HEK293 (cell line): Measurements from ENCODE around the gene HS3ST4.

Source experiments
- CTCF ChIA-PET: fragments of 350-600 bp; formaldehyde crosslinking; extraction: SDS; loops from one replicate; lab custom pipeline; 2021; ENCODE audit warnings: antibody characterized with exemption; lab: Yijun Ruan, JAX
- POLR2A ChIA-PET: fragments of 300-600 bp; formaldehyde crosslinking; extraction: SDS; loops from one replicate; lab custom pipeline; 2020; ENCODE audit warnings: antibody characterized with exemption, inconsistent platforms; lab: Yijun Ruan, JAX
- H3K27ac ChIP-seq: fragments of 200-500 bp; sonication (Bioruptor generic); 2 replicates; pipeline ENCODE4 v1.5.1; 2014; ENCODE audit warnings: low read depth, low read length, control low read depth, inconsistent platforms; ENCODE audit errors: extremely low read depth
- H3K36me3 ChIP-seq, 2 experiments: fragments of 200-500 bp in 1 of 2; sonication (Bioruptor generic) in 1 of 2; 1 replicate in 1 of 2; 2 replicates in 1 of 2; pipeline ENCODE4 v1.5.1; 2014 to 2017; ENCODE audit warnings: inconsistent platforms in 2 of 2, low read length in 2 of 2; ENCODE audit not compliant: control insufficient read depth in 2 of 2, insufficient read depth in 1 of 2
- H3K4me1 ChIP-seq: fragments of 200-500 bp; sonication (Bioruptor generic); 2 replicates; pipeline ENCODE4 v1.5.1; 2014; ENCODE audit warnings: mild to moderate bottlenecking, low read length, inconsistent platforms; ENCODE audit not compliant: control insufficient read depth, insufficient read depth
- H3K4me3 ChIP-seq: 2 replicates; pipeline ENCODE4 v1.5.1; 2011; ENCODE audit warnings: low read depth, mild to moderate bottlenecking, control low read depth, low read length, moderate library complexity
- H3K9me3 ChIP-seq: fragments of 200-500 bp; sonication (Bioruptor generic); 2 replicates; pipeline ENCODE4 v1.5.1; 2014; ENCODE audit warnings: low read depth, low read length, inconsistent platforms; ENCODE audit not compliant: control insufficient read depth, insufficient read depth
- KLF8 ChIP-seq: fragments of 450-650 bp; formaldehyde crosslinking; IDR thresholded peaks from 2 replicates; pipeline ENCODE4 v1.5.1; 2016; ENCODE audit warnings: missing biosample characterization, missing genetic modification characterization
- MZF1 ChIP-seq: fragments of 450-650 bp; formaldehyde crosslinking; IDR thresholded peaks from 2 replicates; pipeline ENCODE4 v1.5.1; 2017; ENCODE audit warnings: missing biosample characterization, missing genetic modification characterization, borderline replicate concordance
- SCRT2 ChIP-seq: fragments of 450-650 bp; formaldehyde crosslinking; IDR thresholded peaks from 2 replicates; pipeline ENCODE4 v1.5.1; 2016; ENCODE audit warnings: missing biosample characterization, missing genetic modification characterization
- YY2 ChIP-seq: fragments of 450-650 bp; formaldehyde crosslinking; IDR thresholded peaks from 2 replicates; pipeline ENCODE4 v1.5.1; 2016; ENCODE audit warnings: missing biosample characterization, missing genetic modification characterization
- ZBTB21 ChIP-seq: fragments of 450-650 bp; formaldehyde crosslinking; IDR thresholded peaks from 2 replicates; pipeline ENCODE4 v1.5.1; 2017; ENCODE audit warnings: missing biosample characterization, missing genetic modification characterization
- ZEB2 ChIP-seq: fragments of 450-650 bp; formaldehyde crosslinking; IDR thresholded peaks from 2 replicates; pipeline ENCODE4 v1.5.1; 2016; ENCODE audit warnings: missing biosample characterization, missing genetic modification characterization
- ZFP3 ChIP-seq: fragments of 450-650 bp; formaldehyde crosslinking; IDR thresholded peaks from 2 replicates; pipeline ENCODE4 v1.5.1; 2016; ENCODE audit warnings: low read depth, missing biosample characterization, missing genetic modification characterization
- ZNF146 ChIP-seq: fragments of 450-650 bp; formaldehyde crosslinking; IDR thresholded peaks from 2 replicates; pipeline ENCODE4 v1.5.1; 2016; ENCODE audit warnings: missing biosample characterization, missing genetic modification characterization
- ZNF155 ChIP-seq: fragments of 450-650 bp; formaldehyde crosslinking; IDR thresholded peaks from 2 replicates; pipeline ENCODE4 v1.5.1; 2016; ENCODE audit warnings: missing biosample characterization, missing genetic modification characterization
- ZNF169 ChIP-seq: fragments of 450-650 bp; formaldehyde crosslinking; IDR thresholded peaks from 2 replicates; pipeline ENCODE4 v1.5.1; 2016; ENCODE audit warnings: missing biosample characterization, missing genetic modification characterization
- ZNF211 ChIP-seq: fragments of 450-650 bp; formaldehyde crosslinking; IDR thresholded peaks from 2 replicates; pipeline ENCODE4 v1.5.1; 2016; ENCODE audit warnings: low read depth, missing biosample characterization, missing genetic modification characterization
- ZNF266 ChIP-seq: fragments of 450-650 bp; formaldehyde crosslinking; IDR thresholded peaks from 2 replicates; pipeline ENCODE4 v1.5.1; 2016; ENCODE audit warnings: missing biosample characterization, missing genetic modification characterization, low read depth
- ZNF302 ChIP-seq: fragments of 450-650 bp; formaldehyde crosslinking; IDR thresholded peaks from 2 replicates; pipeline ENCODE4 v1.5.1; 2016; ENCODE audit warnings: missing biosample characterization, missing genetic modification characterization, low read depth
- ZNF350 ChIP-seq: fragments of 450-650 bp; formaldehyde crosslinking; IDR thresholded peaks from 2 replicates; pipeline ENCODE4 v1.5.0; 2017; ENCODE audit warnings: missing biosample characterization, mild to moderate bottlenecking, missing genetic modification characterization
- ZNF37A ChIP-seq: fragments of 450-650 bp; IDR thresholded peaks from 2 replicates; pipeline ENCODE4 v1.5.1; 2018; ENCODE audit warnings: missing biosample characterization, missing genetic modification characterization
- ZNF670 ChIP-seq: fragments of 450-650 bp; formaldehyde crosslinking; IDR thresholded peaks from 2 replicates; pipeline ENCODE4 v1.5.1; 2016; ENCODE audit warnings: missing biosample characterization, missing genetic modification characterization, low read depth
- ZNF701 ChIP-seq: fragments of 450-650 bp; formaldehyde crosslinking; IDR thresholded peaks from 2 replicates; pipeline ENCODE4 v1.5.1; 2016; ENCODE audit warnings: missing biosample characterization, missing genetic modification characterization
- TF ChIP-seq, protein P1 (sequence below): fragments of 450-650 bp; formaldehyde crosslinking; IDR thresholded peaks from 2 replicates; pipeline ENCODE4 v1.5.1; 2016; ENCODE audit warnings: missing biosample characterization, missing genetic modification characterization, borderline replicate concordance
- TF ChIP-seq, protein P2 (sequence below): fragments of 450-650 bp; formaldehyde crosslinking; IDR thresholded peaks from 2 replicates; pipeline ENCODE4 v1.5.1; 2016; ENCODE audit warnings: missing biosample characterization, missing genetic modification characterization
- TF ChIP-seq, protein P3 (sequence below): fragments of 450-650 bp; formaldehyde crosslinking; IDR thresholded peaks from 2 replicates; pipeline ENCODE4 v1.5.1; 2016; ENCODE audit warnings: missing biosample characterization, missing genetic modification characterization

HS3ST4 gene

DNA sequence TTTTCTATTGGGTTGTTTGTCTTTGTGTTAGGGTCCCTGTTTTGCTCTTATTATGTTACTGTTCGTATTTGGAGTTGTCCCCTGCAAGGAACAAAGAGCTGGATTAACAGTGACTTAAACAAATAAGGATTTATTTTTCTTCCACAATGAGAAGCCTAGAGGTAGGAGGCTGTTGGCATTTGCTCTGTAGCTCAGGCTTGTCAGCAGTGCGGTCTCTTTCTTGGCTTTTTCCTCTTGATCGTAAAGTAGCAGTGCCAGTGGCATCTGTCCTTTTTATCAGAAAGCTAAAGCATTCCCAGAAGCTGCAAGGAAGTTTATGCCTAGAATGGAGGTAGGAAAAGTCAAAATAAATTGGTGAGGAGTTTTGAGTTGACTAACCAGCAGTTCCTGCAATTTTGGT, 154.1 kb downstream of the HS3ST4 start (continued):
- TF ChIP-seq, protein P1, sequence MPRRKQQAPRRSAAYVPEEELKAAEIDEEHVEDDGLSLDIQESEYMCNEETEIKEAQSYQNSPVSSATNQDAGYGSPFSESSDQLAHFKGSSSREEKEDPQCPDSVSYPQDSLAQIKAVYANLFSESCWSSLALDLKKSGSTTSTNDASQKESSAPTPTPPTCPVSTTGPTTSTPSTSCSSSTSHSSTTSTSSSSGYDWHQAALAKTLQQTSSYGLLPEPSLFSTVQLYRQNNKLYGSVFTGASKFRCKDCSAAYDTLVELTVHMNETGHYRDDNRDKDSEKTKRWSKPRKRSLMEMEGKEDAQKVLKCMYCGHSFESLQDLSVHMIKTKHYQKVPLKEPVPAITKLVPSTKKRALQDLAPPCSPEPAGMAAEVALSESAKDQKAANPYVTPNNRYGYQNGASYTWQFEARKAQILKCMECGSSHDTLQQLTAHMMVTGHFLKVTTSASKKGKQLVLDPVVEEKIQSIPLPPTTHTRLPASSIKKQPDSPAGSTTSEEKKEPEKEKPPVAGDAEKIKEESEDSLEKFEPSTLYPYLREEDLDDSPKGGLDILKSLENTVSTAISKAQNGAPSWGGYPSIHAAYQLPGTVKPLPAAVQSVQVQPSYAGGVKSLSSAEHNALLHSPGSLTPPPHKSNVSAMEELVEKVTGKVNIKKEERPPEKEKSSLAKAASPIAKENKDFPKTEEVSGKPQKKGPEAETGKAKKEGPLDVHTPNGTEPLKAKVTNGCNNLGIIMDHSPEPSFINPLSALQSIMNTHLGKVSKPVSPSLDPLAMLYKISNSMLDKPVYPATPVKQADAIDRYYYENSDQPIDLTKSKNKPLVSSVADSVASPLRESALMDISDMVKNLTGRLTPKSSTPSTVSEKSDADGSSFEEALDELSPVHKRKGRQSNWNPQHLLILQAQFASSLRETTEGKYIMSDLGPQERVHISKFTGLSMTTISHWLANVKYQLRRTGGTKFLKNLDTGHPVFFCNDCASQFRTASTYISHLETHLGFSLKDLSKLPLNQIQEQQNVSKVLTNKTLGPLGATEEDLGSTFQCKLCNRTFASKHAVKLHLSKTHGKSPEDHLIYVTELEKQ (tag by site-specific recombination) = no peak
- TF ChIP-seq ZNF169 (tag by site-specific recombination) = no peak
- no peak for TF ChIP-seq ZFP3 (tag by site-specific recombination)
- no peak for TF ChIP-seq ZNF37A (tag by site-specific recombination)
- TF ChIP-seq ZBTB21 (tag by site-specific recombination) = no peak

DNA sequence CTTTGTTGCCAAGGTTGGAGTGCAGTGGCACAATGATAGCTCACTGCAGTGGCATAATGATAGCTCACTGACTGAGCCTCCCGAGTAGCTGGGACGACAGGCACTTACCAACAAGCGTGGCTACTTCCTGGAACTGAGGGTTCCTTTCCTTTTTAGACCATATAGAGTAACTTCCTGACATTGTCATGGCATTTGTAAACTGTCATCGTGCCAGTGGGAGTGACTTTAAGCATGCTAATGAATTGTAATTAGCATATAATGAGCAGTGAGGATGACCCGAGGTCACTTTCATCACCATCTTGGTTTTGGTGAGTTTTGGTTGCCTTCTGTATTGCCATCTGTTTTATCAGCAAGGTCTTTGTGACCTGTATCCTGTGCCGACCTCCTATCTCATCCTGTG, 162.4 kb downstream of the HS3ST4 start:
- ChIA-PET CTCF (interaction anchor here (0.7 kb wide), 1 partner anchor 436 kb away, joined by 3 read pairs; no protein-coding TSS in a partner anchor), POLR2A (no interaction called here)
- Histone ChIP-seq H3K36me3 (no peaks in the 10 kb centered on the region), H3K4me1 (no peaks in the 10 kb centered on the region), H3K4me3 (no peak overlapping the region), H3K9me3 (no peaks in the 10 kb centered on the region), H3K27ac (no peak overlapping the region)
- TF ChIP-seq ZNF211 (tag by site-specific recombination) (no peak), ZNF155 (tag by site-specific recombination) (no peak), KLF8 (no peak), ZNF670 (tag by site-specific recombination) (no peak), ZNF146 (tag by site-specific recombination) (no peak), ZNF302 (no peak), MZF1 (tag by site-specific recombination) (no peak), YY2 (no peak), SCRT2 (no peak), ZBTB21 (tag by site-specific recombination) (no peak), ZNF266 (no peak), ZNF701 (tag by site-specific recombination) (no peak), ZEB2 (tag by site-specific recombination) (no peak), ZNF350 (tag by site-specific recombination) (no peak)
- TF ChIP-seq, protein P2, sequence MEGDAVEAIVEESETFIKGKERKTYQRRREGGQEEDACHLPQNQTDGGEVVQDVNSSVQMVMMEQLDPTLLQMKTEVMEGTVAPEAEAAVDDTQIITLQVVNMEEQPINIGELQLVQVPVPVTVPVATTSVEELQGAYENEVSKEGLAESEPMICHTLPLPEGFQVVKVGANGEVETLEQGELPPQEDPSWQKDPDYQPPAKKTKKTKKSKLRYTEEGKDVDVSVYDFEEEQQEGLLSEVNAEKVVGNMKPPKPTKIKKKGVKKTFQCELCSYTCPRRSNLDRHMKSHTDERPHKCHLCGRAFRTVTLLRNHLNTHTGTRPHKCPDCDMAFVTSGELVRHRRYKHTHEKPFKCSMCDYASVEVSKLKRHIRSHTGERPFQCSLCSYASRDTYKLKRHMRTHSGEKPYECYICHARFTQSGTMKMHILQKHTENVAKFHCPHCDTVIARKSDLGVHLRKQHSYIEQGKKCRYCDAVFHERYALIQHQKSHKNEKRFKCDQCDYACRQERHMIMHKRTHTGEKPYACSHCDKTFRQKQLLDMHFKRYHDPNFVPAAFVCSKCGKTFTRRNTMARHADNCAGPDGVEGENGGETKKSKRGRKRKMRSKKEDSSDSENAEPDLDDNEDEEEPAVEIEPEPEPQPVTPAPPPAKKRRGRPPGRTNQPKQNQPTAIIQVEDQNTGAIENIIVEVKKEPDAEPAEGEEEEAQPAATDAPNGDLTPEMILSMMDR (tag by site-specific recombination) = no peak
- TF ChIP-seq, protein P3, sequence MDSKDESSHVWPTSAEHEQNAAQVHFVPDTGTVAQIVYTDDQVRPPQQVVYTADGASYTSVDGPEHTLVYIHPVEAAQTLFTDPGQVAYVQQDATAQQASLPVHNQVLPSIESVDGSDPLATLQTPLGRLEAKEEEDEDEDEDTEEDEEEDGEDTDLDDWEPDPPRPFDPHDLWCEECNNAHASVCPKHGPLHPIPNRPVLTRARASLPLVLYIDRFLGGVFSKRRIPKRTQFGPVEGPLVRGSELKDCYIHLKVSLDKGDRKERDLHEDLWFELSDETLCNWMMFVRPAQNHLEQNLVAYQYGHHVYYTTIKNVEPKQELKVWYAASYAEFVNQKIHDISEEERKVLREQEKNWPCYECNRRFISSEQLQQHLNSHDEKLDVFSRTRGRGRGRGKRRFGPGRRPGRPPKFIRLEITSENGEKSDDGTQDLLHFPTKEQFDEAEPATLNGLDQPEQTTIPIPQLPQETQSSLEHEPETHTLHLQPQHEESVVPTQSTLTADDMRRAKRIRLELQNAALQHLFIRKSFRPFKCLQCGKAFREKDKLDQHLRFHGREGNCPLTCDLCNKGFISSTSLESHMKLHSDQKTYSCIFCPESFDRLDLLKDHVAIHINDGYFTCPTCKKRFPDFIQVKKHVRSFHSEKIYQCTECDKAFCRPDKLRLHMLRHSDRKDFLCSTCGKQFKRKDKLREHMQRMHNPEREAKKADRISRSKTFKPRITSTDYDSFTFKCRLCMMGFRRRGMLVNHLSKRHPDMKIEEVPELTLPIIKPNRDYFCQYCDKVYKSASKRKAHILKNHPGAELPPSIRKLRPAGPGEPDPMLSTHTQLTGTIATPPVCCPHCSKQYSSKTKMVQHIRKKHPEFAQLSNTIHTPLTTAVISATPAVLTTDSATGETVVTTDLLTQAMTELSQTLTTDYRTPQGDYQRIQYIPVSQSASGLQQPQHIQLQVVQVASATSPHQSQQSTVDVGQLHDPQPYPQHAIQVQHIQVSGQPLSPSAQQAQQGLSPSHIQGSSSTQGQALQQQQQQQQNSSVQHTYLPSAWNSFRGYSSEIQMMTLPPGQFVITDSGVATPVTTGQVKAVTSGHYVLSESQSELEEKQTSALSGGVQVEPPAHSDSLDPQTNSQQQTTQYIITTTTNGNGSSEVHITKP (tag by site-specific recombination) = no peak
